ENCODE results near the gene TOMM6.

DNA sequence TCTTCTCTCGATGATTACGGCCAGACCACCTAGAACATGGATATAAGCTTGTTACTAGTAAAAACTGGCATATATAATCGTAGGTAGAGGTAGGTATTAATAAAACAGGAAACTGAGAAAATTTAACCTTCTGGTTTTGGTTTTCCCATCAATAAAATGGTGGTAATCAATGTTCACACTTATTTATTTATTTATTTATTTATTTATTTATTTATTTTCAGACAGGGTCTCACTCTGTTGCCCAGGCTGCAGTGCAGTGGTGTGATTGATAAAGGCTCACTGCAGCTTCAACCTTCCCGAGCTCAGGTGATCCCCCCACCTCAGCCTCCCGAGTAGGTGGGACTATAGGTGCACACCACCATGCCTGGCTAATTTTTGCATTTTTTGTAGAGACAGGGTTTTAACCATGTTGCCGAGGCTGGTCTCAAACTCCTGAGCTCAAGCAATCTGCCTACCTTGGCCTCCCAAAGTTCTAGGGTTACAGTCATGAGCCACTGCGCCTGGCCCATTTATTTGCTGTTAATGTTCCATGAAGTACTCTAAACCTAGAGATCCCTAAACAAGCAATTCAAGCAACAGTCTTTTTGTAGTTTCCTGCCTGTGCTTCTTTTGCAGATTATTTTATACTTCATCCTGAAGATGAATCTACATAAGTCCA lies 11.5 kb downstream of the TOMM6 start:
- no peak for TF ChIP-seq SMC3 (conservative IDR thresholded peaks at IDR 0.05; ENCODE audit: poor library complexity)
- no peak for TF ChIP-seq EP300 (conservative IDR thresholded peaks at IDR 0.05; ENCODE audit: poor library complexity, severe bottlenecking)
